Stimulated activated CD4-positive, alpha-beta T cell treated with anti-CD3 and anti-CD28 coated beads, Interleukin-12 subunit alpha, Interleukin-12 subunit beta, amount 100 ng/mL, for 48 hours (primary cell): ENCODE results near the gene TPM1.
"Not testable (repeated sequence)": the region's sequence is repeated elsewhere in the genome, so short reads cannot be mapped to it uniquely, and the experiment has no call there.

Source experiments
- DNase-seq, 3 donors: peaks; one replicate each; pipeline ENCODE4 v3.0.0-alpha.2; 2020; ENCODE audit warnings: low read depth in 2 of 3, low spot score in 1 of 3

The TPM1 gene

GRCh38 chr15:63090887-63091286 lies 48.3 kb downstream of the TPM1 start:
- DNase-seq, result no peak

- no peak for DNase-seq
Observed at GRCh38 chr15:63091679-63092446, 49.3 kb downstream of the TPM1 start.

- DNase-seq, result peak; percentile 52 to 84 (median 64)
Observed at GRCh38 chr15:63093486-63094205, 51.1 kb downstream of the TPM1 start.

GRCh38 chr15:63094495-63094931 lies 52.0 kb downstream of the TPM1 start:
- no peak for DNase-seq

GRCh38 chr15:63096178-63096577 lies 53.6 kb downstream of the TPM1 start:
- no peak for DNase-seq

- not testable (repeated sequence) for DNase-seq
Observed at GRCh38 chr15:63098901-63099300, 56.4 kb downstream of the TPM1 start.

GRCh38 chr15:63099581-63099980 lies 57.0 kb downstream of the TPM1 start:
- not testable (repeated sequence) for DNase-seq

- DNase-seq, result no peak
Observed at GRCh38 chr15:63103416-63103815, 60.9 kb downstream of the TPM1 start.

GRCh38 chr15:63104727-63105126 lies 62.2 kb downstream of the TPM1 start:
- DNase-seq, result no peak

GRCh38 chr15:63105354-63105753 lies 62.8 kb downstream of the TPM1 start:
- DNase-seq, result not testable (repeated sequence)

- no peak for DNase-seq
Observed at GRCh38 chr15:63107895-63108546, 65.5 kb downstream of the TPM1 start.

GRCh38 chr15:63109498-63109897 lies 67.0 kb downstream of the TPM1 start:
- DNase-seq, result no peak

GRCh38 chr15:63109920-63110319 lies 67.4 kb downstream of the TPM1 start:
- DNase-seq, result no peak

- DNase-seq, result no peak
Observed at GRCh38 chr15:63110428-63111026, 68.0 kb downstream of the TPM1 start.

- no peak for DNase-seq
Observed at GRCh38 chr15:63111481-63111880, 68.9 kb downstream of the TPM1 start.

GRCh38 chr15:63112871-63113270 lies 70.3 kb downstream of the TPM1 start:
- no peak for DNase-seq

- no peak for DNase-seq
Observed at GRCh38 chr15:63114465-63114864, 71.9 kb downstream of the TPM1 start.
